ENCODE data around the gene RAD51B. TPM values are rescaled to one million over a fixed set of nuclear protein-coding genes. Genes with fewer than 3 reads are reported as not detected.

Gene RAD51B
- total RNA-seq, 4 donors from 2014 or later, result 5.0 to 31.8 (median 20.6) TPM

GRCh38 chr14:68744613-68745012 lies 925.0 kb downstream of the RAD51B start:
- Histone ChIP-seq H3K36me3 (no peaks in the 10 kb centered on the region), H3K27ac (no peak overlapping the region), H3K4me1 (peaks cover 0 to 9% (median 0%) of the 10 kb centered on the region in 4 donors), H3K4me3 (no peak overlapping the region), H3K9me3 (no peaks in the 10 kb centered on the region), H3K27me3 (no peaks in the 10 kb centered on the region)
- no peak for DNase-seq
- intact Hi-C loops (cut with DNase I; ENCODE audit: low total_unique reads), result no loop called here
- TF ChIP-seq POLR2AphosphoS5 (IDR thresholded peaks at IDR 0.05) (no peak), POLR2A (IDR thresholded peaks at IDR 0.05) (no peak), EP300 (IDR thresholded peaks at IDR 0.05; ENCODE audit: low read depth) (no peak), CTCF (IDR thresholded peaks at IDR 0.05) (no peak)
- 89 to 93% methylated on average over 12 of the region's 12 CpGs for WGBS, 2 donors (ENCODE audit: low coverage in 1 of 2)
- in situ Hi-C loops (cut with MboI; ENCODE audit: low pct_ligation_motif_present in 1 of 4, low pct_unique_long_range_greater_than_20kb in 1 of 4, low sequenced_read_pairs in 3 of 4), result no loop called here

GRCh38 chr14:68747393-68747792 lies 927.8 kb downstream of the RAD51B start:
- no peak overlapping the region for H3K27ac ChIP-seq
- intact Hi-C loops (cut with DNase I; ENCODE audit: low total_unique reads), result no loop called here
- TF ChIP-seq POLR2AphosphoS5 (IDR thresholded peaks at IDR 0.05), result no peak
- no peak for TF ChIP-seq EP300 (IDR thresholded peaks at IDR 0.05; ENCODE audit: low read depth)
- TF ChIP-seq CTCF (IDR thresholded peaks at IDR 0.05), result no peak
- no peak for TF ChIP-seq POLR2A (IDR thresholded peaks at IDR 0.05)

GRCh38 chr14:68748260-68748659 lies 928.7 kb downstream of the RAD51B start:
- TF ChIP-seq CTCF (IDR thresholded peaks at IDR 0.05), result no peak
- TF ChIP-seq EP300 (IDR thresholded peaks at IDR 0.05; ENCODE audit: low read depth), result no peak
- no peak for TF ChIP-seq POLR2AphosphoS5 (IDR thresholded peaks at IDR 0.05)
- TF ChIP-seq POLR2A (IDR thresholded peaks at IDR 0.05), result no peak
- Histone ChIP-seq H3K4me1 (peaks cover 0 to 9% (median 0%) of the 10 kb centered on the region in 4 donors), H3K4me3 (no peak overlapping the region), H3K9me3 (no peaks in the 10 kb centered on the region), H3K36me3 (no peaks in the 10 kb centered on the region), H3K27ac (no peak overlapping the region), H3K27me3 (no peaks in the 10 kb centered on the region)
- no peak for DNase-seq
- in situ Hi-C loops (cut with MboI; ENCODE audit: low pct_ligation_motif_present in 1 of 4, low pct_unique_long_range_greater_than_20kb in 1 of 4, low sequenced_read_pairs in 3 of 4) (no loop called here), intact Hi-C loops (cut with DNase I; ENCODE audit: low total_unique reads) (no loop called here)
- 91 to 97% methylated on average over 9 to 10 of the region's 10 CpGs for WGBS, 2 donors (ENCODE audit: low coverage in 1 of 2)

More at GRCh38 chr14:68747393-68747792, 927.8 kb downstream of the RAD51B start:
- H3K4me3 ChIP-seq, result no peak overlapping the region
- H3K4me1 ChIP-seq, result peaks cover 0 to 9% (median 0%) of the 10 kb centered on the region in 4 donors
- in situ Hi-C loops (cut with MboI; ENCODE audit: low pct_ligation_motif_present in 1 of 4, low pct_unique_long_range_greater_than_20kb in 1 of 4, low sequenced_read_pairs in 3 of 4), result no loop called here
- H3K36me3 ChIP-seq, result no peaks in the 10 kb centered on the region
- WGBS, 2 donors (ENCODE audit: low coverage in 1 of 2), result 87 to 89% methylated on average over 2 to 5 of the region's 5 CpGs
- H3K9me3 ChIP-seq, result no peaks in the 10 kb centered on the region
- H3K27me3 ChIP-seq, result no peaks in the 10 kb centered on the region
- no peak for DNase-seq

GRCh38 chr14:68748691-68749090 lies 929.1 kb downstream of the RAD51B start:
- peak overlapping the region in 1 of 4 donors; percentile 31 for H3K27ac ChIP-seq
- 86 to 91% methylated on average over 4 to 5 of the region's 5 CpGs for WGBS, 2 donors (ENCODE audit: low coverage in 1 of 2)
- no peak for DNase-seq
- H3K4me3 ChIP-seq, result no peak overlapping the region
- H3K4me1 ChIP-seq, result peaks cover 0 to 9% (median 0%) of the 10 kb centered on the region in 4 donors
- intact Hi-C loops (cut with DNase I; ENCODE audit: low total_unique reads), result no loop called here
- H3K36me3 ChIP-seq, result no peaks in the 10 kb centered on the region
- no peak for TF ChIP-seq POLR2A (IDR thresholded peaks at IDR 0.05)
- TF ChIP-seq POLR2AphosphoS5 (IDR thresholded peaks at IDR 0.05), result no peak
- TF ChIP-seq CTCF (IDR thresholded peaks at IDR 0.05), result no peak
- TF ChIP-seq EP300 (IDR thresholded peaks at IDR 0.05; ENCODE audit: low read depth), result no peak
- in situ Hi-C loops (cut with MboI; ENCODE audit: low pct_ligation_motif_present in 1 of 4, low pct_unique_long_range_greater_than_20kb in 1 of 4, low sequenced_read_pairs in 3 of 4), result no loop called here
- H3K27me3 ChIP-seq, result no peaks in the 10 kb centered on the region
- H3K9me3 ChIP-seq, result no peaks in the 10 kb centered on the region
